Loucy (cell line): ENCODE data around the gene FPR2.
"Not testable (repeated sequence)": the region's sequence is repeated elsewhere in the genome, so short reads cannot be mapped to it uniquely, and the experiment has no call there.

ENCODE experiments used
- H2AFZ ChIP-seq: fragments of 200-600 bp; sonication (generic); 2 replicates; pipeline ENCODE4 v1.6.0; 2016; ENCODE audit warnings: antibody characterized with exemption, mild to moderate bottlenecking, low read length, moderate library complexity
- H3F3A ChIP-seq: fragments of 200-600 bp; 2 replicates; pipeline ENCODE4 v1.6.0; 2016; ENCODE audit warnings: antibody characterized with exemption, low read depth, mild to moderate bottlenecking
- H3K27me3 ChIP-seq: fragments of 200-600 bp; sonication (generic); 2 replicates; pipeline ENCODE4 v1.6.1; 2014; ENCODE audit warnings: low read length, mild to moderate bottlenecking; ENCODE audit not compliant: insufficient read depth, poor library complexity, severe bottlenecking
- H3K36me3 ChIP-seq: fragments of 200-600 bp; sonication (generic); 2 replicates; pipeline ENCODE4 v1.6.1; 2016; ENCODE audit warnings: low read length; ENCODE audit not compliant: insufficient read depth
- H3K4me1 ChIP-seq: fragments of 200-600 bp; sonication (generic); 2 replicates; pipeline ENCODE4 v1.5.1; 2014; ENCODE audit warnings: low read length, mild to moderate bottlenecking; ENCODE audit not compliant: insufficient read depth, poor library complexity, severe bottlenecking
- H3K4me2 ChIP-seq: fragments of 200-600 bp; sonication (generic); 2 replicates; pipeline ENCODE4 v1.6.0; 2014; ENCODE audit warnings: antibody characterized with exemption, low read length, low read depth, mild to moderate bottlenecking; ENCODE audit not compliant: poor library complexity, severe bottlenecking
- H3K4me3 ChIP-seq: fragments of 200-600 bp; sonication (generic); 2 replicates; pipeline ENCODE4 v1.5.1; 2014; ENCODE audit warnings: low read length, mild to moderate bottlenecking, mixed read lengths; ENCODE audit not compliant: poor library complexity, severe bottlenecking
- H3K79me2 ChIP-seq: fragments of 200-600 bp; sonication (generic); 2 replicates; pipeline ENCODE4 v1.6.1; 2014; ENCODE audit warnings: low read length; ENCODE audit not compliant: insufficient read depth
- H3K9ac ChIP-seq: fragments of 200-600 bp; sonication (generic); 2 replicates; pipeline ENCODE4 v1.6.0; 2014; ENCODE audit warnings: mild to moderate bottlenecking, low read depth, low read length, moderate library complexity; ENCODE audit not compliant: poor library complexity, severe bottlenecking
- H3K9me2 ChIP-seq: fragments of 200-600 bp; sonication (generic); replicated peaks from 2 replicates; pipeline ENCODE4 v1.6.1; 2016; ENCODE audit warnings: low read depth, low read length, mixed read lengths
- H3K9me3 ChIP-seq: fragments of 200-600 bp; sonication (generic); 2 replicates; pipeline ENCODE4 v1.6.1; 2014; ENCODE audit warnings: mild to moderate bottlenecking, antibody characterized with exemption, low read length, low read depth; ENCODE audit not compliant: insufficient read depth
- H4K20me1 ChIP-seq: fragments of 200-600 bp; sonication (generic); 2 replicates; pipeline ENCODE4 v1.6.0; 2014; ENCODE audit warnings: antibody characterized with exemption, low read length, mild to moderate bottlenecking; ENCODE audit not compliant: insufficient read depth, poor library complexity, severe bottlenecking
- CTCF ChIP-seq: fragments of 200-600 bp; sonication (generic); conservative IDR thresholded peaks from 2 replicates; pipeline ENCODE4 v1.5.1; 2014; ENCODE audit warnings: mild to moderate bottlenecking, antibody characterized with exemption, low read length
- EZH2phosphoT487 ChIP-seq: fragments of 200-600 bp; IDR thresholded peaks from 2 replicates; pipeline ENCODE4 v1.6.1; 2018; ENCODE audit warnings: antibody characterized with exemption, mild to moderate bottlenecking, moderate library complexity, borderline replicate concordance

Gene FPR2

GRCh38 chr19:51772977-51773376 is 12.0 kb downstream of the FPR2 start:
- no peaks in the 10 kb centered on the region for H3K9me2 ChIP-seq
- no peaks in the 10 kb centered on the region for H3K27me3 ChIP-seq
- no peaks in the 10 kb centered on the region for H4K20me1 ChIP-seq
- no peaks in the 10 kb centered on the region for H3F3A ChIP-seq
- H3K9me3 ChIP-seq: no peaks in the 10 kb centered on the region
- TF ChIP-seq CTCF (no peak), EZH2phosphoT487 (no peak)
- no peak overlapping the region for H3K9ac ChIP-seq
- no peaks in the 10 kb centered on the region for H3K36me3 ChIP-seq
- no peak overlapping the region for H2AFZ ChIP-seq
- H3K79me2 ChIP-seq: no peaks in the 10 kb centered on the region
- H3K4me1 ChIP-seq: no peaks in the 10 kb centered on the region
- no peak overlapping the region for H3K4me2 ChIP-seq
- no peak overlapping the region for H3K4me3 ChIP-seq

DNA sequence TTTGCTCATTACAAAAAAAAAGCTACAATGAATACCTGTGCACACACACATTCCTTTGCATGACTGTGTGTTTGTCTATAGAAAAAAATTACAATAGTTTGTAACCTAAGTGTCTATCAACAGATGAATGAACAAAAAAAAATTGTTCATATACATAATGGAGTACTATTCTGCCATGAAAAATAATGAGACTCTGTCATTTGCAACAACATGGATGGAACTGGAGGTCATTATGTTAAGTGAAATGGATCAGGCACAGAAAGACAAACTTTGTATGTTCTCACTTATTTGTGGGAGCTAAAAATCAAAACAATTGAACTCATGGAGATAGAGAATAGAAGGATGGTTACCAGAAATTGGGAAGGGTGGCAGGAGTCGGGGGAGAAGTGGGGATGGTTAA is 15.6 kb downstream of the FPR2 start:
- H2AFZ ChIP-seq, H3K4me1 ChIP-seq, H3K9me3 ChIP-seq, H3K9ac ChIP-seq, H3K9me2 ChIP-seq, H3K4me3 ChIP-seq, H3F3A ChIP-seq, H3K4me2 ChIP-seq, H3K36me3 ChIP-seq, H4K20me1 ChIP-seq, H3K27me3 ChIP-seq, H3K79me2 ChIP-seq: not testable (repeated sequence)

GRCh38 chr19:51777570-51778462 is 16.8 kb downstream of the FPR2 start:
- peak; percentile 76 for TF ChIP-seq CTCF
- no peak for TF ChIP-seq EZH2phosphoT487

DNA sequence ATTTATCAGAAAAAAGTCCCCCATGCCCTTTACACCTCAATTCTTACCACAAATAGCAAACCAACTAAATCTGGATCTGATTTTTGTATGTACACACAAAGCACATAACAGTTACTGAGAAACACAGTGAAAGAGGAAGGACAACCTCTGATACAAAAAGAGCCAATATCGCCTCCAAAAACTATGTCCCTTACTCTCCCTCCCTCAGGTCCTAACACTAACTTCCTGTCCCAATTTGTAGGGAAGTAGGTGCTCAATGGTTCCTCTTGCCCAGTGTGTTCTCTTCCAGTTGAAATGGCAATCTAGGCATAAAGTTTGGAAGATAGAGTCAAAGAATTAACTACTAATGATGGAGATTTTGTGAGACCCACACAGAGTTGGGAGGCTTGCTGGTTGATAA is 18.2 kb downstream of the FPR2 start:
- Histone ChIP-seq H3F3A (no peaks in the 10 kb centered on the region), H3K27me3 (no peaks in the 10 kb centered on the region), H3K9me2 (no peaks in the 10 kb centered on the region), H3K4me3 (no peak overlapping the region), H4K20me1 (no peaks in the 10 kb centered on the region), H3K36me3 (no peaks in the 10 kb centered on the region), H3K79me2 (no peaks in the 10 kb centered on the region), H3K9me3 (no peaks in the 10 kb centered on the region), H3K4me1 (no peaks in the 10 kb centered on the region), H3K4me2 (no peak overlapping the region), H3K9ac (no peak overlapping the region), H2AFZ (no peak overlapping the region)
- TF ChIP-seq CTCF (no peak), EZH2phosphoT487 (no peak)

More at GRCh38 chr19:51777570-51778462, 16.8 kb downstream of the FPR2 start:
- Histone ChIP-seq H3F3A (no peaks in the 10 kb centered on the region), H3K4me3 (no peak overlapping the region), H3K4me2 (no peak overlapping the region), H3K9me3 (no peaks in the 10 kb centered on the region), H3K4me1 (no peaks in the 10 kb centered on the region), H3K9ac (no peak overlapping the region), H4K20me1 (no peaks in the 10 kb centered on the region), H3K79me2 (no peaks in the 10 kb centered on the region), H3K27me3 (no peaks in the 10 kb centered on the region), H2AFZ (peak overlapping the region; percentile 89), H3K9me2 (no peaks in the 10 kb centered on the region), H3K36me3 (no peaks in the 10 kb centered on the region)
